NCI-H446 treated with DMSO at 0.1 percent for 48 hours (cell line): ENCODE measurements around the gene NOVA2.
A peak's percentile ranks its signal among the peaks of the same experiment; 100 is the strongest.
"Not testable (repeated sequence)": the region's sequence is repeated elsewhere in the genome, so short reads cannot be mapped to it uniquely, and the experiment has no call there.

Experiments used
- DNase-seq: peaks from one replicate; lab custom pipeline; 2025; lab: John Stamatoyannopoulos, UW

NOVA2 gene

DNA sequence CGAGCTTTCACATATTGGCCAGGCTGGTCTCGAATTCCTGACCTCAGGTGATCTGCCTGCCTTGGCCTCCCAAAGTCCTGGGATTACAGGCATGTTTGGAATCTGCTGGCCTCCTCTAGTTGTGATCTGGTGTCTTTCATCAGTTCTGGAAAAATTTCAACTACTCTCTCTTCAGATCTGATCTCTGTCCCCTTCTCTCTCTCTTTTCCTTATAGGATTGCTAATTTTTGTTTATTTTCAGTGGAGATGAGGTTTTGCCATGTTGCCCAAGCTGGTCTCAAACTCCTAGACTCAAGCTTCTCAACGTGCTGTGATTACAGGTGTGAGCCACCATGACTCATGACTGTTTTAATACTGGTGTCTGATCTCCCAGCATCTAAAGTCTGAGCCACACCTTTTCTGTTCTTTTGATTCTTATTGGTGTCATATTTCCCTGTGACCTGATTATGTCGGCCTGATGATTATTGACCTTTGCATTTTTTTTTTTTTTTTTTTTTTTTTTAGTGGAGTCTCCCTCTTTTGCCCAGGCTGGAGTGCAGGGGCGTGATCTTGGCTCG is 48.7 kb downstream of the NOVA2 start:
- no peak for DNase-seq

GRCh38 chr19:45922281-45922680 is 51.4 kb downstream of the NOVA2 start:
- DNase-seq: no peak

- no peak for DNase-seq
Observed at GRCh38 chr19:45920458-45920857, 53.2 kb downstream of the NOVA2 start.

DNA sequence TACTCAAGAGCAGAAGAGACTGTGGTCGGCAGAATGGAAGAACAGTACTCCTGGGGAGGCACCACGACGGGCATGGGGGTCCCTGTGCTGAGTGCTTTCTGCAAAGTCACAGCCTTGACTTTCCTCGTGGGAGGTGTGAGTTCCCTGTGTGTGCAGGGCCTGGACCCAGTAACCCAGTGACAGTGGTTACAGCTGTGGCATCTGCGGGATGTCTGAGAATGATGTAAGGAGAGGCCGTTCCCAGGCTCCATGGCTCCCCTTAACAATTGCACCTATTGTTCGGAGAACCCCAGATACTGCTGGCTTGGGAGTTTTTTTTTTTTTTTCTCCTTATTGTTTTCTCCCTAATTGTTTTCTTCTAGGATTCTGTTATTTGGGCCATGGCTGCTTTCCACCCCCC is 54.0 kb downstream of the NOVA2 start:
- DNase-seq: no peak

DNA sequence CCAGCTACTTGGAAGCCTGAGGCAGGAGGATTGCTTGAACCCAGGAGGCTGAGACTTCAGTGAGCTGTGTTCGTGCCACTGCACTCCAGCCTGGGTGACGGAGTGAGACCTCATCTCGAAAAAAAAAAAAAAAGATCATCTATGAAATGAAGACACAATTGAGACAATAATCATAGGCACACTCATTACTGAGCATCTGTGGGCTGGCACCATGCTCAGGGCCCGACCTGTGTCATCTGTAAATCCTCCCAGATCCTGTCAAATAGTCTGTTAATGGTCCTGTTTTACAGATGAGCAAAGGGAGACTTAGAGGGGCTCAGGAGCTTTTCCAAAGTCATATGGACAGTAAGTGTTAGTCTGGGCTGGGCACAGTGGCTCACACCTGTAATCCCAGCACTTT is 54.9 kb downstream of the NOVA2 start:
- DNase-seq: no peak

DNA sequence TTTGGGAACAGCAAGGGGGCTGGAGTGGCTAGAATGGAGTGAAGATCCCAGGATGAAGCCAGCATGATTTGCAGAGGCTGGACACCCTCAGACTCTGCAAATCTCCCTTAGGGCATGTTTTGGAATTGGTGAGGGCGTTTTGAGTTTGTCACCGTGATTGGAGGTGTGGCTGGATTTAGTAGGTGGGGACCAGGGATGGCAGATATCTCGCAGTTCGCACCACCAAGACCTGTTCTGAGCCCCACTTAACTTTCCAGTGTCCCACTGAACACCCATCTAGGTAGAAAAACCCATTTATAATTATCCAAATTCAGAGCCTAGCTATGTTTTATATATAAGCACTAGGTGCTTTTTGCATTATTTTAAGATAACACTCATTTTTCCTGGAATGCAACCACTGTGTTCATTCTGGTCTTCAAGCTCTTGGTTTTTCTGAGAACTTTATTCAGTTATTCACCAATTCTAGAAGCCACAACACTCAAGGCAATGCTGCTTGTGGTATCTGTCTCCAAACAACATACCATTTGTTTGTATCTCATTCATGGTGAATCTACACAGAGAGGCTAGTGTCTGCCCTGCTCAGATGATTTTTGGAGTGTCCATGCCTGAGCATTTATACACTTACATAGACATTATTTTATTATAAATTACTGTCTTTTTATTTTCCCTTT is 56.1 kb downstream of the NOVA2 start:
- DNase-seq: no peak

DNA sequence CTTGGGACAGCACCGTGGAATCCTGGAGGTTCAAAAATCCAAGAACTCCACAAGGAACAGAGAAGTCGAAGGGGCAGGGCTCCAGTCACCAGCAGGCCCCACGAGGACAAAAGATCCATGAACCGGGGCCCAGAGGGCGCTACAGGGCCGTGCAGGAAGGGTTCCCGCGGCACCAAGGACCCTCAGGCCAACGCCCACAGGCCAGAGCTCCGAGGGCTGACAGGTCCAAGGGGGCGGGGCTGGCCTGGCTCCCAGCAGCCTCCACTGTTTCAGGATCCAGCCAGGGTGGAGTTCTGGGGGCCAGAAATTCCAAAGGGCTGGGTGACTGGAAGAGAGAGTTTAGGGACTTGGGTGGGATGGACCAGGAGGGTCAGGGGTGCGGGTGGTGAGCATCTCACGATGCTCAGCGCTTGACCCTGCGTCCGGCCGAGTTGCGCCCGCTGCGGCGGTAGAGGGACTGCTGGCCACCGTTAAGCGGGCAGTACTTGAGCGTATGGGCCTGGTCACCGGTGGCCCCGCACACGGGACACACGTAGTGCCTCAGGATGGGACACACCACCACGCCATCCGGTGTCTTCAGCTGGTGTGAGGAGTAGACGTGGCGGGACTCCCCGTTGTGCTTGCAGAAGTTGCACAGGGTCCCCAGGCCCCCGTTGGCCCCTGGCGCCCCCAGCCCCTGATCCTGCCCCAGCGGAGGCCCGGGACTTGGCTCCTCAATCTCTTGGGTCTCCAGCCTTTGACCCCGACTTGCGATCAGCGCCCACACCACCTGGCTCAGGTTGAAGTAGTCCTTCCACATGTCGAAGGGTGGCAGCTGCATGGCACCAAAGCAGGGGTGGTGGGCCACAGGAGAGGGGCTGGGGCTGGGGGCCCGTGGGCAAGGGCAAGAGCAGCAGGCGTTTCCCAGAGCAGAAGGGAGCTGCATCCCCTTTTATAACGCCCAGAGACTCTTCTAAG is 59.5 kb downstream of the NOVA2 start, which contains the start of gene NANOS2:
Gene NANOS2, minus strand, starts transcription at position 905 of the 957 bp plus-strand sequence. Its CDS starts 85 bp downstream, at position 820.
- no peak for DNase-seq

DNA sequence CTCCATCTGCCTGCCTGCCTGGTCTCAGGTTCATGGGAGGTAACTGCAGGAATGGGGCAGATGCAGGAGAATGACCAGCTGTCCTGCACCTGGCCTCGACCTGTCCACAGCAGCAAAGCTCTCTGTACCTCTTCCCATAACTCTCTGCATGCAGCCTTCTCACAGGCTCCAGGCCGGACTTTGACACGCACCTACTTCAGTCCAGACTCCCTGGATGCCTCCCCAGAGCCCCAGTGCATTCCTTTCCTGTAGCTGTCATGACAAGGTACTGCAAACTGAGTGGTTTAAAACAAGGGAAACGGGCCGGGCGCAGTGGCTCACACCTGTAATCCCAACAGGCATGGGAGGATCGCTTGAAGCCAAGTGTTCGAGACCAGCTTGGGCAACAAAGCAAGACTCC is 62.4 kb downstream of the NOVA2 start:
- DNase-seq: no peak

DNA sequence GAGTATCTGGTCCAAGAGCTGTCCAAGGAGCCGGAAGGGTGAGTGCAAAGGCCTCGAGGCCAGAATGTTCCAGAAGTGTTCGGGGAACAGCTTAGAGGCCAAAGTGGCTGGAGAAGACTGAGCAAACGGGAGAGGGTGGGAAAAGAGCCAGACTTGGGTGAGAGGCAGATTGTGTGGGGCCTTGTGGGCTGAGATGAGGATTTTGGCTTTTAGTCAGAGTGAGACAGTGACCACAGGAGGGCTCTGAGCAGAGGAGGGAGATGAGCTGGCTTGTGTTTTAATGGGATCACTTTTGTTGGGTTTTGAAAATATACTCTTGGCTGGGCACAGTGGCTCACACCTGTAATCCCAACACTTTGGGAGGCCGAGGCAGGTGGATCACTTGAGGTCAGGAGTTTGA is 64.7 kb downstream of the NOVA2 start:
- DNase-seq: no peak

GRCh38 chr19:45906221-45906620 is 67.4 kb downstream of the NOVA2 start:
- no peak for DNase-seq

DNA sequence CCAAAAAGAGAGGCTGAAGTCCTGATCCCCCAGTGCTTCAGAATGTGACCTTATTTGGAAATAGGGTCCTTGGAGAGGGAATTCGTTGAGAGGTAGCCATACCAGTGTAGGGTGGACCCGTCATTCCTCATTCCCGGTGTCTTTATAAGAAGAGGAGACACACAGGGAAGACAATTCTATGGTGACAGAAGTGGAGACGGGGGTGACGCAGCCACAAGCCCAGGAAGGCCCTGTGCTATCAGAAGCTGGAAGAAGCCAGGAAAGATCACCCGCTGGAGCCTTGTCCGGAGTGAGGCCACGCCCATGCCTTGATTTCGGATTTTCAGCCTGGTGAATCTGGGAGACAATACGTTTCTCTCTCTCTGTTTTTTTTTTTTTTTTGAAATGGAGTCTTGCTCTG is 68.7 kb downstream of the NOVA2 start:
- no peak for DNase-seq

- peak; percentile 94 for DNase-seq
Observed at GRCh38 chr19:45902651-45903625, 70.7 kb downstream of the NOVA2 start.

DNA sequence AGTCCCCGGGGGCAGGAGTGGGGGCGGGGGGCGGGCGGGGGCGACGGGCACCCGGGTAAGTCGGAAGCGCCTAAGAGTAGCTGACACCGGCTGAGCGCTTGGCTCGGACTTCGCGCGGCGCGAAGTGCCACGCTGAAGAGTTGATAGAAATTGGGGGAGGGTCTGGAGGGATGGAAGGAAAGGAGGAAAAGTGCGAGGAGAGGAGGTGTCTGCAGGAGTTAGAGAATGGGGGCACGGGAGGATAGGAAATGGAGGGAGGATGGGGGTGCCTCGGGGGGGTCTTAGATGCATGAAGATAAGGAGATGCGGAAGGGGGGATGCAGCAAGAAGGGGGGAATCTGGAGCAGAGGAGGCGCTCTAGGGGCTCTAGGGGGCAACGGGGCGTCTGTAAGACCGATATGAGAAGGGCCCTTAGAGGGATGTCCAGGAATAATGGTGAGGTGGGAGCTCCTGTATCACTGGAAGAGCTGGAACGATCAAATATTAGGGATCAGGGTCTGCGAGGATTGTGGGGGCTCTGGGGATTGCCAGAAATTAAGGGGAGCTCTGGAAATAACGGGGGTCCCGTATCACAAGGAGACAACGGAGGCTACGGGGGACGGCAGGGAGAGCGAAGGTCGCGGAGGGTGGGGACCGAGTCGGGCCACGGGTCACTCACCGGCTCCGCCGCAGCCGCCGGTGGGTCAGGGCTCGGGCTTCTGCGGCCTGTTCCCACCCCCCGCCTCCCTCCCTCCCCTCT is 71.6 kb downstream of the NOVA2 start, which contains the start of gene MYPOP:
Gene MYPOP, minus strand, starts transcription at position 702 of the 739 bp plus-strand sequence. CDS start 840 bp downstream, outside the sequence.
- DNase-seq: no peak

DNA sequence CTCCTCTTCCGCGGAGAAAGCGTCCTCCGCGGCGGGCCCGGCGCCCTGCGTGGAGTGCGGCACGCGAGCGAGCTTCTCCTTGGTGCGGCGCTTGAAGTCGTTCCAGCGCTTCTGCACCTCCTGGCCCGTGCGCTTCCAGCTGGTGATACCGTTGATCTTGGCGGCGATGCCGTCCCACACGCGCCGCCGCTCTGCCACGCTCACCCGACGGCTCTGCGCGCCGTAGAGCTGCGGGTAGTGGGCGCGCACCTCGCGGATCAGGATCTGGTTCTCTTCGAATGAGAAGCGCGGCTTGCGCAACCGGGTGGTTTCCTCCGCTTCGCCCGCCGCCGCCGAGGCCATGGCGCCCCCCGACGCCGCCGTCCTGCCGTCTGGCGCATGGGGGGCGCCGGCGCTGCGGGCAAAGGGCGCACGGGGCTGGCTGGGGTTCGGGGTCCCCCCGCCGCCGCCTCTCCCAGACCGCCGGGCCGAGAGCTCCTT is 72.2 kb downstream of the NOVA2 start:
- DNase-seq: no peak

- DNase-seq: no peak
Observed at GRCh38 chr19:45900738-45901431, 72.8 kb downstream of the NOVA2 start.

DNA sequence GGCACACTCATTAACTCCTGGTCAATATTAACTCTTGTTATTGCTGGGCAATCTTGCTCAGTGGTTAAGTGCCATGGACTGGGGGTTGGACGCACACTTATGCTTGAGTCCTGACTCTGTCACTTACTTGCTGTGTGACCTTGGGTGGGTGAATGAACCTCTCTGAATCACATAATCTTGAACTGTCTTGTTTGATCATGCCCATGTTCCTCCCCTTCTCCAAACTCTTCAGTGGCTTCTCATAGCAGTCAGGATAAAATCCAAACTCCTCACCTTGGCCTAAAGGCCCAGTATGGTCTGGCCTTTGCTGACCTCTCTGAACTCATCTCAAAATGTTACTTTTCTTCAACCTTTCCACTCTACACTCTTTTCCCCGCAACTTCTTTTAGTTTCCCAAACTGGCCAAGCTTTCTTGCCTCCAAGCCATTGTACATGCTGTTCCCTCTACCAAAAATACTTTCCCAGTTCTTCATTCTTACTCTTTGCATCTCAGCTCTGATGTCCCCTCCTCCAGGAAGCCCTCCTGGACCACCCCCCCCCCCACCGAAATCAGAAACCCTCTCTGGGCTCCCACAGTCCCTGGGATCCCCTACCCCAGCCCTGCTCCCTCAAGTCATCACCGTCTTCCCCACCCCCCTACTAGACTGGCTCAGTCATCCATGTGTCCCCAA is 73.6 kb downstream of the NOVA2 start:
- no peak for DNase-seq

- no peak for DNase-seq
Observed at GRCh38 chr19:45899253-45899652, 74.4 kb downstream of the NOVA2 start.

GRCh38 chr19:45897261-45897812 is 76.3 kb downstream of the NOVA2 start:
- DNase-seq: no peak

GRCh38 chr19:45895983-45896599 is 77.6 kb downstream of the NOVA2 start:
- not testable (repeated sequence) for DNase-seq
